Stimulated activated CD4-positive, alpha-beta T cell treated with anti-CD3 and anti-CD28 coated beads, Interleukin-15, amount 100 ng/mL, for 1 hour (primary cell): ENCODE measurements around the gene CPNE7.
A peak's percentile ranks its signal among the peaks of the same experiment; 100 is the strongest.
"Not testable (repeated sequence)": the region's sequence is repeated elsewhere in the genome, so short reads cannot be mapped to it uniquely, and the experiment has no call there.

Source experiments
- DNase-seq, 2 donors: peaks; one replicate each; pipeline ENCODE4 v3.0.0-alpha.2; 2020; ENCODE audit warnings: low read depth in 1 of 2, low spot score in 1 of 2

Gene CPNE7

DNA sequence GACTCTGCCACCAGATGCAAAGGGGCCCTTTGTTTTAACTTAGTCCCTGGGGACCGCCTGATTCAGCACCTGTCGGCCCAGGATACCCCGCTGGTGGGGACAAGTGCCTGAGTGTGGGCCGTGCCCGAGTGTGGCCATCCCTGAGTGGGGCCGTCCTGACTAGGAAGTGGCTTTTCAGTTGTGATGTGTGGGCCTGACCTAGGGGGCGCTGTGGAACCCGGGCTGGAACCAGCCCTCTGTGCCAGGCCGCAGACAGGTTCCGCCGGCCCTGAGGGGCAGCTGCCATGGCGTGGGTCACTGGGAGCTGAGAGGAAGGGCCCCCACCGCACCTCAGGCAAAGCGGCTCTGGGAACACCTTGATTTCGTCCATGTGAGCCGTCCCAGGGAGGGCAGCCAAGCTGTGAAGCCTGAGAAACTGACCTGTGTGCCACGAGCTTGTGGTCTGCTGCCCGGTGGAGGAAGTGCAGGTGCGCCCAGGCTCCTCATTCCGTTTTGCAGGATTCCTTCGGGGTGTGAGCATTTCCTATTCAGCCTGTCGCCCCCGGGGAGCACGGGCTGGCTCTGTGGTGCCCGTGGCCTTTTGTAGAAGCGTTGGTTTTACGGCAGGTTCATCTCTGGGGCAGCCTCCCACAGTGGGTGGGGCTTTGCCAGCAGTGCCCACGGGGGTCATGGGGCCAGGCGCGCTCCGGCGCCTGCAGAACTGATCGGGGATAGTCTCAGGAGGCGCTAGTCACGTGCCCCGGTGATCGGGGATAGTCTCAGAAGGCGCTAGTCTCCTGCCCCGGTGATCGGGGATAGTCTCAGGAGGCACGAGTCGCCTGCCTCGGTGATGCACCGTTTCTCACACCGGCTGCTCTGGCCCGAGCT, 9.8 kb upstream of the CPNE7 start:
- peak in 1 of 2 donors; percentile 46 for DNase-seq

DNA sequence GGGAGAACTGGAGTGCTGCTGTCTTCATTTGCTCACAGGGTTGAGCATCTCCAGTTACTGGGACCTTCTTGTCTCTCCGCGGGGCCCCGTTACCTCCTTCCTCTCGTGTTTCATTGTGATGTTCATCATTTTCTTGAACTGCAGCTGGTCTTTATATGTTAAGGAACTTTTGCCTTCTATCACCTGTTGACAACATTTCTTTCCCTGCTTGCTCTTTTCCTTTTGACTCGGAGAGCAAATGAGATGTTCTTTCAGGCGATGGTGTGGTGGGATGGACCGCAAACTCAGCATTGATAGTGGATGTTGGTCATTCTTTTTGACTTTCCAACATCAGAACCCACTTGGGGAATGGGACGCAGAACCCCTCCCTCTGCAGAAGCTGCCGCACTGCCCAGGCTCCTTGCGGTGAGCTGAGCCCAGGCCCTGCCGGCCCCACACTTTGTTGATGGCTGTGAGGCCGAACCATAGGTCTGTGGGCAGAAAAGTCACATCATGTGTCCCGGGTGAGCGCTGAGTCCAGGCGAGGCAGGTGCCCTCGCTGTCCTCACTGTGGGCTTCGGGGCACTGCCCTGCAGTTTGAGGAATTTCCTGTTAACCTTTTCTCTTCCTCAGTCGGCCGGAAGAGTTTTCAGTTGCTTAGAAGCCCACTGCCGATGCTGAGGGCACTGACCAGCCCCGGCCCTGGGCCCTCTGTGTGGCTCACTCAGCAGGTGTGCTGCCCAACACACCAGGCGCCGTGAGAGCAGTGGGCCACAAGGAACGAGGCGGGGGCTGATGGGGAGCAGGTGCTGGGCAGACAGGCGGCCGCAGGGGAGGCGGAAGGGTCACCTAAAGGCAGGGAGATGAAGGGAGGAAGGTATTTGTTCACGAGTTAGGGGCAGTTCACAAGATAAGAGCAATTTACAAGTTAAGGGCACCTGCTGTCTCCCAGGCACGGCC, 7.6 kb upstream of the CPNE7 start:
- no peak for DNase-seq

DNA sequence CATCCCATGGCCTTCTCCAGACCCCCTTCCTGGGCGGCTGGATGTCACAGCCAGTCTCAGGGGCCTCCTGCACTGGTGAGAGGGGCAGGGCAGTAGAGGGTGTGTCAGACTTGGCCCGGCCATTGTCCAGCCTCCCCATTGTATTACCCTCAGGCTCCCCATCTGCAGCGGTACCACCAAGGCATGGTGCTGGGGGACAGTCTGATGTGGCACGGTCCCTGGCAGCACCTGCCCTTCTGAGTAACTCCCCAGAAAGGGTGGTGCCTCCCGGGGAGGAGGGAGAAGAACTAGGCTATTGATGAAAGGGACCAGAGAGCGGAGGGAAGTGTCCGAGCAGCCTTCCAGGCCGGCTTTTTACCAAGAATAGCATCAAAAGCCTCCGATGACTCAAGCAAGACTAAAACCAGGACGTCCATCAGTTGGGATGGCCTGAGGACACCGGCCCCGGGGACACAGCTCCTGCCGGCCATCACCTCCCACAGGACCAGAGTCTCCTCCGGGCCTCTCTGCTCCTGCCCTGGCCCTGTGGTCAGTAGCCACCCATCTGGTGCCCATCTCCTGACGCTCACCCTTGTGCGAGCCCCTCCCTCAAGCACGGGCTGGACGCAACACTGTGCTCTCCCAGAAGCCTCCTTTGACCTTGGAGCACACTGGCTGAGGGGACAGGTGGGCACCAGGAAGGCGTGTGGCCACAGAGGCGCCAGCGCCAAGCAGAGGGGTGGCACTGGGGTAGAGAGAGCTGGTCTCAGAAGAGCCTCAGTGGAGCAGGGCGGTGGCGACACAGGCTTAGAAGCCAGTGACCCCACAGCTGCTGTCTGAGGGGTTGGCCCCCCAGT, 5.8 kb upstream of the CPNE7 start:
- no peak for DNase-seq

DNA sequence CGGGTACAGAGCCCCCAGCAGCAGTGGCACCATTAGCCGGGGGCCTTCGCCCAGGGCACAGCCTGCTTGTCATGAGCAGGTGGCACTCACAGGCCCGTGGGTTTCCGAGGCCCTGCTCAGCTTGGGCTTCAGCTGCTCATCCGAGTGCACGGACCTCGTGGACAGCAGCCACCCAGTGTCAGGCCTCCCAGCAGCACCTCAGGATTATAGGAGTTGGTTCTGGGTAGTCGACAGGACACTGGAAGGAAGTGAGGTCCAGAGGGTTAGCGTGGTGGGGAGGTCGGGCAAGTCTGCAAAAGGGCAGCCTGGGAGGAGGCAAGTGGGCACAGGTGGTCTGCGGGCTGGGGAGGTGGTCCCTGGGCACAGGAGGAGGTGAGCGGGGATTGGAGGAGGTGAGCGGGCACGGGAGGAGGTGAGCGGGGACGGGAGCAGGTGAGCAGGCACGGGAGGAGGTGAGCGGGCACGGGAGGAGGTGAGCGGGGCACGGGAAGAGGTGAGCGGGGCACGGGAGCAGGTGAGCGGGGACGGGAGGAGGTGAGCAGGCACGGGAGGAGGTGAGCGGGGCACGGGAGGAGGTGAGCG, 5.1 kb upstream of the CPNE7 start:
- DNase-seq = no peak

DNA sequence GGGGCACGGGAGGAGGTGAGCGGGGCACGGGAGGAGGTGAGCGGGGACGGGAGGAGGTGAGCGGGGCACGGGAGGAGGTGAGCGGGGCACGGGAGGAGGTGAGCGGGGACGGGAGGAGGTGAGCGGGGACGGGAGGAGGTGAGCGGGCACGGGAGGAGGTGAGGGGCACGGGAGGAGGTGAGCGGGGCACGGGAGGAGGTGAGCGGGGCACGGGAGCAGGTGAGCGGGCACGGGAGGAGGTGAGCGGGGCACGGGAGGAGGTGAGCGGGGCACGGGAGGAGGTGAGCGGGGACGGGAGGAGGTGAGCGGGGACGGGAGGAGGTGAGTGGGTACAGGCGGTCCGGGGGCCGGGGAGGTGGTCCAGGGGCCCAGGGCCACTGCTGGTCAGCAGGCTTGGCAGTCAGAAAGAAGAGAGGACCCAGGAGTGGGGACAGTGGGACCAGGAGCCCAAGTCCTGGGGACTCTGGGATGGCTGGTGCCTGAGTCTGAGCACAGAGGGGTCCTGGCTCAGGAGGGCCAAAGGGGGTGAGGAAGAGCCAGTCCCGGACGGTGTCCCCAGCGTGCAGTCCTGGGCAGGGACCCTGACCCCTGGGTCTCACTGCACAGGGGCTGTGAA, 4.5 kb upstream of the CPNE7 start:
- DNase-seq = not testable (repeated sequence)

DNA sequence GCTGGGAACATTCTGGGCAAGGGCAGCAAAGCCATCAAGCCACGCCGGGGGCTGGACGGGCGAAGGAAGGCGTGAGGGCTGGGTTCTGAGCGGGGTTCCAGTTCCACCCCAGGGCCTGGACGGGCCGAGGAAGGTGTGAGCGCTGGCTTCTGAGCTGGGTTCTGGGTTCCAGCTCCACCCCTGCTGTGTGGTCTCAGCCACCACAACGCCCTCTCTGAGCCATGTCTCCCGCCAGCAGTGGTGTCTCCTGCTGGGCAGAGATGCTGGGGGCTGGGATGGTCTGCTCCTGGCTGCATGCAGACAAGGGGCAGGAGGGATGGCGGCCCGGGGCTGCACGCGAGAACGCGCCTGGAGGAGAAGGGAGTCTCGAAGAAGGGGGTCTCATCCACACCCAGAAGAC, 3.9 kb upstream of the CPNE7 start:
- no peak for DNase-seq

DNA sequence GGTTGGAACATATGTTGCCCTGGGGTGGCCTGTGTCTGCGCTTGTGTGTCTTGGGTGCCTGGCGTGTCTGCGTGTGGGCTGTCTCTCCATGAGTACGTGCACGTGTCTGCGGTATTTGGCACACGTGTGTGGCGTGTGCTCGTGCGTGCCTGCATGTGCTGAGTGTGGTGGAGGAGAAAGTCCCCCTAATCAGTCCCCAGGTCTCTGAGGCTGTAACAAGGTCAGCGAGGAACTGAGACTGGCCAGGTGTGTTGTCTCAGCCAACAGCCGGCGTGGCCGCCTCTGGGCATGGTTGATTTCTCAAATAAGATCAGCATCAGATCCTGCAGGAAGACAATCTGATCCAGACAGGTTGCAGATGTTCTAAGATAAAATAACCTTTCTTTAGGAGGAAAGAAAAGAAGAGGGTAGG, 3.5 kb upstream of the CPNE7 start:
- DNase-seq = no peak

DNA sequence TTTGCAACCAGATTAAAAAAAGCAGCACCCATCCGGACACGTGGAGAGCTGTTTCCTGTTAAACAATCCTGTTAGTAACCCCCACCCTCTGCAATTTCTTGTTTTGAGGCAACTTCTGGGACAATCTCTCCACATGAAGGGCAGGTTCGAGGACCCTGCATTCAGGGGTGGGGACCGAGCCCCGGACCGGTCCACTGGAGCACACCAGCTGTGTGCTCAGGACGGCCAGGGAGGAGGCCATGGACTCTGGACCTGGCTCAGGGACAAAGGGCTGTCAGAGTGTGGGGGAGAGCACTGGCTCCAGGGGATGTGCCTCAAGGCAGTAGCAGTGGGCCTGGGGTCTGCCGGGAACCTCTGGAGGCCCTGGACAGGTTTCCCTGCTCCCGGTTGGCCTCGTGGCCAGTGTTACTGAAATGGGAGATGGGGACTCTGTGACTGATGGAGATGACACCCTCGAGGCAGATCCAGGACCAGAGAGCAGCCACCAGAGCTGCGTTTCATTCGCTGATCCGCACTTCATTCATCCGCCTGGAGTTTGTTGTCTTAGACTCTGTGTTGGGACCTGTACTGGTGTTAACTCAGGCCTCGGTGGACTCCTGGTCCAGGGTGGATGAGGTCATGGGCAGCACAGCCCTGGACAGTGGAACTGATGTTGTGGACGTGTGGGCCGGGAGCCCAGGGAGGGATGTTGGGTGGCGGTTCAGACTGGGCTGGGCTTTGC, 2.9 kb upstream of the CPNE7 start:
- no peak for DNase-seq

DNA sequence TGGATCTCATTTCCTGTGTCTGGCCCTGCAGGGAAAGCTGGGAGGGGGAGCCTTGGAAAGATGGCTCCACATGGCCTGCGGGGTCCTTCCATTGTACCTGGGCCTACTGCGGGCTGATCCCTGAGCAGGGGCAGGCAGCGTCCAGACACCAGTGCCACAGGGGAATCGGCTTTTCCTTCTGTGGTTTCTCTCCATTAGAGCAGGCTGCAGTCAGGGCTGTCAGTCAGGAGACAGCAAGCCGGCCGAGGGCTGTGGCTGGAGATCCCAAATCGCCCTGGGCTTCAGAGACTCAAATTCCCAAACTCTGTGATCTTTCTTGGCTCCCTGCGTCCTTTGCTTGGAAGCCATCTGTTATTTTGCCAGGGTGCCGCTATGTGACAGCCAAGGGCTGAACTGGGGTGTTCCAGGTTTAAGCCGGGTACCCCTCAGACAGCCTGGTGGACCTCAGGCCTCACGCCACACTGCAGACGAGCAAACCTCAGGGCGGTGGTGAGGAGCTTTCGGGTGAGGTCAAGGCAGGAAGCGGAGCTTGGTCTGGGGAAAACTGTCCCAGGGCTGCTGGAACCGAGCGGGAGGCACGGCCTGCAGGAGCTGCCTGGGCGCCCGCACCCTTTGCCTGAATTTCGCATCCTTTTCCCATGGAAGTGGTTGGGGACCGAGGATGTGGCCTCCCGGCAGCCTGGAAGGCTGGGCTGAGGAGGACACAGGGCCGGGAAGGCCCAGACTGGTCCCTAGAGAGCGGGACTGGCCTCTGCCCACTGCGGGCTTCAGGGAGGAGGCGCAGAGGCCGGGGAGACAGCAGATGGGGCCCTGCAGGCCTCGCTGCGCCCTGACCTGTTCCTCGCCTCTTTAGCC, 1.5 kb upstream of the CPNE7 start:
- DNase-seq = no peak

DNA sequence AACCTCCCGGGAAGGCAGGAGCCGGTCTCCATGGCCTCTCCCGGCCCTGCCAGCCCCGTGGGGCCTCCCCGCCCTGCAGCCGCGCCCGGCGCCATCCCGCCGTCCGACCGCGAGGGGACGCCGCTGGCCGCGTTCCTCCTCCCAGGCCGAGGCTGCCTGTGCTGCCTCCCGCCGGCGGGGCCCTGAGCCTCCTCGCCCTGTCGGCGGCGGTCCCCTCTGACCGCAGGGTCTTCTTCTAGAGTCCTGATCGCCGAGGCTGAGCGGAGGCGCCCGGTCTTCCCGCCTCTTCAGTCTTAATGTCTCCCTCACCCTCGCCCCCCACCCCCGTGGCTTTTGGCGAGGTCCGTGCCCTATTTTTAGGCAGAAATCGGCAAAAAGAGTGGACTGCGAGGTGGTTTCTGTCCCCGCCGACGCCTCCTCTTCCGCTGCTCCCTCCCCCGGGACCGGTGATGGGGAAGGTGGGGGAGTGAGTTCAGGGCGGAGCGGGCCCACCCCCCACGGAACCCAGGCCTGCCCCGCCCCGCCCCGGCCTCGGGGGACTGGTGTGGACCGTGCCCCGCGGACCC, 794 bp upstream of the CPNE7 start:
- DNase-seq = peak; percentile 19 to 42

DNA sequence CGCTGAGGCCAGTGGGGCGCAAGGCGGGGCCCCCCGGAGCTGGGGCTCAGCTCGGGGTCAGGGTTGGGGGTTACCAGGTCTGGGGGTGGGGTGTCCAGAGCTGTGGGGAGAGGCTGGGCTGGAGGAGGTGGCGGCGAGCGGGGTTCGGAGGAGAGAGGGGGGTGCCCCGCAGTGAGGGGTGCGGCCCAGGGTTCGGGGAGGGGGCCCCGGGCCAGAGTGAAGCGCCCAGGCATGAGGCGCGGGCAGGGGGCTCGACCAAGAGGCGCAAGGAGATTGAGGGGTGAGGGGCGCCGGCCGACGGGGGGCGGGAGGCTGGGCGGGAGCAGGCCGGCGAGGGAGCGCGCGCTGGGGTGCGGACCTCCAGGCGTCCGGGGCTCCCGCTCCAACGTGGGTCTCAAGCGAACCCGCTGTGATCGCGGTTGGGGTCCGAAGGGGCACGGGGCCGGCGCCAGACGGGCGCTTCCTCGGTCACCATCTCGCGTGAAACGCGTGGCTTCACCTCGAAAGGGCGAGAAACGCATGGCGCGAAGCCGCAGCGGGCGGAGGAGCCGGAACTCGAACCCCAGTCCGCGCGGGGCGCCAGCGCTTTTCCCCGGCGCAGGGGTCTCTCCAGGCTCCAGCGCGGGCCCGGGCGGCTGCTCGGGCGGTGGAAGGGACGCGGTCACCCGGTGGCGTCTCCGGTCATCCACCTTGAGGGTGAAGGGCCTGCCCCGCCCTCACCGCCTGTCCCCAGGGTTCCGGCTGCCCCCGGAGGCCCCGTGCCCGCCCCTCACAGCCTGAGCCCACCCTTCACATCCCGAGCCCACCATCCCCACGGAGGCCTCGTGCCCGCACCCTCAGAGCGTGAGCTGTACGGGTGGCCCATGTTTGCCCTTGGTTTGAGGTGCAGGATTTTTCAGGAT, 846 bp downstream of the CPNE7 start:
- DNase-seq = no peak

DNA sequence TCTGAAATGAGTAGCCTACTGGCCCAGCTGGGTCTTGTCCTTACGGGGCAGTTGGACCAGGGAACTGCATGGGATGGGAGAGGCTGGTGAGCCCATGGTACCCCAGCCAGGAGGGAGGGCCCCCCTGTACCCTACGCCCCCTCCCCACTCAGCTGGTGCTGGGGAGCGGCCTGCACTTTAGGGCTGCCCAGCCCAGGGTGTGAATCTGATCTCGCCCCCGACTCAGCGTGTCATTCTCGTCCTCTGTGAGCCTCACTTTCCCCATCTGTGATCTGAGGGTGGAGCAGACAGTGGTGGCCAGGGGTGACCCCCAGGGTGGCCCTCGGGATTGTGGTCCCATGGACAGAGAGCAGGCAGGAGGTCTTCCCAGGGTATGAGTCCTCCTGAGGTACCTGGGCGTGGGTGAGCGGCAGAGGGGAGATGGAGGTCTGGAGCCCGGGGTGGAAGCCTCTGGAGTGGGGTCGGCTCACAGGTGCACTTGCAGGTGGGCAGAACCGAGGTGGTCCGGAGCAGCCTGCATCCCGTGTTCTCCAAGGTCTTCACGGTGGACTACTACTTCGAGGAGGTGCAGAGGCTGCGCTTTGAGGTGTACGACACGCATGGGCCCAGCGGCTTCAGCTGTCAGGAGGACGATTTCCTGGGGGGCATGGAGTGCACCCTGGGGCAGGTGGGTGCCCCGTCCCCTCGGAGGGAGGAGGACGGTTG, 1.6 kb downstream of the CPNE7 start:
- DNase-seq = no peak

DNA sequence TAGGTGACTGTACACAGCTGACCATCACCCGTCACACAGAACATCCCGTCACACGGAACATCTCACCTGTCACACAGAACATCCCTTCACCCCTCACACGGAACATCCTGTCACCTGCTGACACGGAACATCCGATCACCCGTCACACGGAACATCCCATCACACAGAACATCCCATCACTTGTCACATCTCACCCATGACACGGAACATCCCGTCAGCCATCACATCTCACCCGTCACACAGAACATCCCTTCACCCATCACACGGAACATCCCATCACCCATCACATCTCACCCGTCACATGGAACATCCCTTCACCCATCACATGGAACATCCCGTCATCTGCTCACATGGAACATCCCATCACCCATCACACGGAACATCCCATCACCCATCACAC, 3.8 kb downstream of the CPNE7 start:
- no peak for DNase-seq

DNA sequence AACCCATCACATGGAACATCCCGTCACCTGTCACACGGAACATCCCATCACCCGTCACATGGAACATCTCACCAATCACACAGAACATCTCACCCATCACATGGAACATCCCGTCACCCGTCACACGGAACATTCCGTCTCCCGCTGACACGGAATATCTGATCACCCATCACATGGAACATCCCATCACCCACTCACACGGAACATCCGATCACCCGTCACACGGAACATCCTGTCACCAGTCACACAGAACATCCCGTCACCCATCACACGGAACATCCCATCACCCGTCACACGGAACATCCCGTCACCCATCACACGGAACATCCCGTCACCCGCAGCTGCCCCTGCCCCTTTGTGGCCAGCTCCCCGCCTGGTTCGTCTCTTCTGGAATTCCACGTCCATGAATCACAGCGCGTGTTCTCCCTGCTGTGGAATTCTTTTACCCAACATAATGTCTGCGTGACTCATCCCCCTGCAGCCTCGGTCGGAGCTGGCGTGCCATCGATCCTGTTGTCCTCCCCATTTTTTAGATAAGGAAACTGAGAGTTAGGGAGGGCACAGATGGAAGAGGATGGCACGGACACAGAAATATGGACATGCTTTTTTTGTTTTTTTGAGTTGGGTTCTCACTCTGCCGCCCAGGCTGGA, 5.6 kb downstream of the CPNE7 start:
- no peak for DNase-seq

DNA sequence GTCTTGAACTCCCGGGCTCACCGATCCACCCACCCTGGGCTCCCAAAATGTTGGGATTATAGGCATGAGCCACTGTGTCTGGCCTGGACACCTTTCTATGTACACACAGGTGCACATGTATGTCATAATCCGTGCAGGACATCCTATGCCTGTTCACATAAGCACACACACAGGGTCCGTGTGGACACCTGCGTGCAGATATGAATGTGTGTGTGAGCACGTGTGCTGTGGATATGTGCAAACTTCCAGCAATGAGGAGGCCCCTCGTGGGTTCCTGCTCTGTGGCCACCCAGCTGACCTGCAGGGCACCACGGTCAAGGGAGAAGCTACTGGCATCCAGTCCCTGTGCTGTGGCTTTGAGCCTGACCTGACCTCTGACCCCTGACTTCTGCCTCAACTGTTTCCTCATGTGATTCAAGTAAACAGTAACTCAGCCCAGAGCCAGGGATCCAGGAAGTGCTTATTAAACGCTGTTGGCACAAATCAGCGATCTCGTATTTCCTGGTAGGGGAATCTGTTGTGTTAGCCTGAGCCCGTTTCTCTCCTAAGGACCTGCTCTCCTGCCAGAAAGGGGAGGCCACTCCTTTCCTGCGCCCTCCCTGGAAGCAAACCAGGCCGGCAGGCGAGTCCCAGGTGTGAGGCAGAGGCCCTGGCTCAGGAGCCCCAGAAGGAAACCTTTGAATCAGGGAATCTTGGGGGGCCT, 6.5 kb downstream of the CPNE7 start:
- DNase-seq = no peak
